Glutamatergic neuron (in vitro differentiated cells): ENCODE measurements around the gene TUBA1A. TPM values are rescaled to one million over a fixed set of nuclear protein-coding genes. Genes with fewer than 3 reads are reported as not detected.
A peak's percentile ranks its signal among the peaks of the same experiment; 100 is the strongest.
"Not testable (repeated sequence)": the region's sequence is repeated elsewhere in the genome, so short reads cannot be mapped to it uniquely, and the experiment has no call there.

Source experiments
- DNase-seq: peaks from one replicate; pipeline ENCODE4 v3.0.0; 2022
- H3K27ac Mint-ChIP-seq: one replicate; pipeline ENCODE4 v1.8.0; 2020; ENCODE audit warnings: mild to moderate bottlenecking, mixed read lengths, inconsistent platforms; ENCODE audit not compliant: unreplicated experiment
- H3K27me3 Mint-ChIP-seq: one replicate; pipeline ENCODE4 v1.8.0; 2020; ENCODE audit warnings: mild to moderate bottlenecking, moderate library complexity, mixed read lengths, inconsistent platforms; ENCODE audit not compliant: unreplicated experiment
- H3K36me3 Mint-ChIP-seq: one replicate; pipeline ENCODE4 v1.8.0; 2020; ENCODE audit warnings: mild to moderate bottlenecking, mixed read lengths, inconsistent platforms; ENCODE audit not compliant: unreplicated experiment
- H3K4me1 Mint-ChIP-seq: one replicate; pipeline ENCODE4 v1.8.0; 2020; ENCODE audit warnings: mild to moderate bottlenecking, low read depth, mixed read lengths, inconsistent platforms; ENCODE audit not compliant: unreplicated experiment
- H3K4me3 Mint-ChIP-seq: one replicate; pipeline ENCODE4 v1.8.0; 2020; ENCODE audit warnings: mild to moderate bottlenecking, mixed read lengths, inconsistent platforms; ENCODE audit not compliant: unreplicated experiment
- H3K9me3 Mint-ChIP-seq: one replicate; pipeline ENCODE4 v1.8.0; 2020; ENCODE audit warnings: mild to moderate bottlenecking, moderate library complexity, mixed read lengths, inconsistent platforms; ENCODE audit not compliant: unreplicated experiment
- CTCF ChIP-seq: fragments of 200-600 bp; sonication (generic); IDR thresholded peaks from one replicate; pipeline ENCODE4 v1.5.0; 2021; ENCODE audit not compliant: partially characterized antibody, unreplicated experiment
- total RNA-seq: library from RNA; stranded (reverse); fragmentation: NEBNext Ultra II Directional; extraction: Animal tissue kit (Norgen Biotek cat#: 25700); gene quantifications from one replicate; pipeline ENCODE4 v1.2.1, GENCODE V29; 2021; ENCODE audit not compliant: unreplicated experiment

TUBA1A gene
- total RNA-seq, 1 donor from 2014 or later, result 7,184 TPM

- peak overlapping the region; percentile 17 for H3K4me3 Mint-ChIP-seq
- H3K4me1 Mint-ChIP-seq, result peaks cover 18% of the 10 kb centered on the region
- TF ChIP-seq CTCF, result no peak
- H3K27me3 Mint-ChIP-seq, result peaks cover 2% of the 10 kb centered on the region
- H3K27ac Mint-ChIP-seq, result peak overlapping the region; percentile 64
- H3K9me3 Mint-ChIP-seq, result peaks cover 4% of the 10 kb centered on the region
- no peaks in the 10 kb centered on the region for H3K36me3 Mint-ChIP-seq
- peak; percentile 52 for DNase-seq
Measured at GRCh38 chr12:49212572-49212971, 23.7 kb upstream of the TUBA1A start.

DNA sequence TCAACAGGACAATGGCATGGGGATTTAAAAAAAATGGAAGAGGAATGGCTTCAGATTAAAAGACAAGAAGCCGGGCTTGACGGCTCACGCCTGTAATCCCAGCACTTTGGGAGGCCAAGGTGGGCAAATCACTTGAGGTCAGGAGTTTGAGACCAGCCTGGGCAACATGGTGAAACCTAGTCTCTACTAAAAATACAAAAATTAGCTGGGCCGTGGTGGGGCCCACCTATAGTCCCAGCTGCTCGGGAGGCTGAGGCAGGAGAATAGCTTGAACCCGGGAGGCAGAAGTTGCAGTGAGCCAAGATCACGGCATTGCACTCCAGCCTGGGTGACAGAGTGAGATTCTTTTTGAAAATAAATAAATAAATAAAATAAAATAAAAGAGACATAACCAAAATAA, 21.8 kb upstream of the TUBA1A start:
- H3K27ac Mint-ChIP-seq, DNase-seq, H3K36me3 Mint-ChIP-seq, H3K9me3 Mint-ChIP-seq, H3K4me3 Mint-ChIP-seq, H3K27me3 Mint-ChIP-seq: not testable (repeated sequence)
- H3K4me1 Mint-ChIP-seq, result peaks cover 15% of the 10 kb centered on the region

DNA sequence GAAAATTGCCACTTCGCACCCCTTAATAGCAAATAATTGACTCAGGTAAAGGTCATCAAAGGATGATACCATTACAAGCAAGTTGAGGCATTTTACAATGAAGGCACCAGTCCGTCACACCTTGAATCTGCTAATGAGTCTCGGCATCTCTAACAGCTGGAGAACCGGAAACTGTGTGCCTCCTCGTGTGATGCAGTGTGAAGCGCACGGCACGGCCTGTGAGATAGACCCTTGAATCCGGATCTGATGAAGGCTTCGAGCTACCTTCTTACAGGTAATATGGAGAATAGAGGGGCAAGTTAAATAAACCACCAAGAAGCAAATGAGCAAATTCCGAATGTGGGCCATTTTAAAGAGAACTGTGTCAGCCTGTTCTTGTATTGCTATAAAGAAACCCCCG, 19.8 kb upstream of the TUBA1A start:
- H3K4me1 Mint-ChIP-seq, result peaks cover 5% of the 10 kb centered on the region
- no peak overlapping the region for H3K4me3 Mint-ChIP-seq
- H3K9me3 Mint-ChIP-seq, result peaks cover 7% of the 10 kb centered on the region
- no peak overlapping the region for H3K27ac Mint-ChIP-seq
- no peaks in the 10 kb centered on the region for H3K36me3 Mint-ChIP-seq
- DNase-seq, result no peak
- H3K27me3 Mint-ChIP-seq, result peaks cover 3% of the 10 kb centered on the region
- TF ChIP-seq CTCF, result no peak

- no peak for TF ChIP-seq CTCF
- Mint-ChIP-seq H3K4me3 (no peak overlapping the region), H3K36me3 (no peaks in the 10 kb centered on the region), H3K27me3 (peaks cover 3% of the 10 kb centered on the region), H3K4me1 (peaks cover 5% of the 10 kb centered on the region), H3K9me3 (peaks cover 7% of the 10 kb centered on the region), H3K27ac (no peak overlapping the region)
- DNase-seq, result no peak
Measured at GRCh38 chr12:49208146-49208545, 19.3 kb upstream of the TUBA1A start.

DNA sequence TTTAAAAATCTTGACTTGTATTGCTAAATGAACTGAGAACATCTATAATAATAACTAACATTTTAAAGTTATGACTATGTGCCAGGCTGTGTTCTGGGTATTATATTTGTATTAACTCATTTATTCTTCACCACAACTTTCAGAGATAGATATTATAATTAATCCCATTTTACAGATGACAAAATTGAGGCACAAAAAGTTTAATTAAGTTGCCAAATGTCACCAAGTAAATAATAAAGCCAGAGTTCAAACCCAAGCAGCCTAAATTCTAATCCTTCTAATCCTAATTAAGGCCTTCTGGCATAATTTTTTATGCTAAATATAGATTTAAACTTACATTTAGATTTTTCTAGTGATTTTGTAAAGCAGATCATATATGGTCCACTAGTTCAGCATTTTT, 17.5 kb upstream of the TUBA1A start:
- Mint-ChIP-seq H3K27me3 (peaks cover 2% of the 10 kb centered on the region), H3K4me3 (no peak overlapping the region), H3K27ac (no peak overlapping the region), H3K9me3 (peaks cover 3% of the 10 kb centered on the region), H3K4me1 (peaks cover 7% of the 10 kb centered on the region), H3K36me3 (no peaks in the 10 kb centered on the region)
- TF ChIP-seq CTCF, result no peak
- DNase-seq, result no peak
